Measurements from ENCODE around the gene GPX4. TPM values are rescaled to one million over a fixed set of nuclear protein-coding genes. Genes with fewer than 3 reads are reported as not detected.

GPX4 gene
- total and polyA plus RNA-seq, 2 of the 13 experiments (the other 11 are each of a cell fraction or from before 2014, with no cell fraction given): 535 to 613 TPM

- TF ChIP-seq SKIL (CRISPR knock-in tag; IDR thresholded peaks at IDR 0.05; ENCODE audit: borderline replicate concordance): no peak
- TF ChIP-seq CREB3 (CRISPR knock-in tag; IDR thresholded peaks at IDR 0.05): no peak
- no peak for TF ChIP-seq PRMT3 (CRISPR knock-in tag; IDR thresholded peaks at IDR 0.05; ENCODE audit: borderline replicate concordance, low read depth)
- TF ChIP-seq ZNF770 (CRISPR knock-in tag; IDR thresholded peaks at IDR 0.05): no peak
- TF ChIP-seq KLF16 (CRISPR knock-in tag; IDR thresholded peaks at IDR 0.05): peak in 1 of 2 experiments; percentile 60; a peak in 1 of 4 replicates
- TF ChIP-seq ZMAT3 (CRISPR knock-in tag; conservative IDR thresholded peaks at IDR 0.05): no peak
- TF ChIP-seq ZNF10 (CRISPR knock-in tag; IDR thresholded peaks at IDR 0.05; ENCODE audit: borderline replicate concordance, low read depth): no peak
- TF ChIP-seq ZNF576 (CRISPR knock-in tag; IDR thresholded peaks at IDR 0.05): no peak
- no peak for TF ChIP-seq ZNF562 (CRISPR knock-in tag; IDR thresholded peaks at IDR 0.05; ENCODE audit: borderline replicate concordance)
- TF ChIP-seq ZXDC (CRISPR knock-in tag; IDR thresholded peaks at IDR 0.05): no peak
- no peak for TF ChIP-seq FOXA1 (IDR thresholded peaks at IDR 0.05)
- no peak for TF ChIP-seq FOXA1 (CRISPR knock-in tag; IDR thresholded peaks at IDR 0.05)
- no peak for TF ChIP-seq ZFP82 (CRISPR knock-in tag; IDR thresholded peaks at IDR 0.05; ENCODE audit: borderline replicate concordance)
- TF ChIP-seq SALL2 (CRISPR knock-in tag; IDR thresholded peaks at IDR 0.05): no peak
- TF ChIP-seq ZNF878 (CRISPR knock-in tag; IDR thresholded peaks at IDR 0.05): no peak
- peak; percentile 82 for TF ChIP-seq KAT8 (CRISPR knock-in tag; IDR thresholded peaks at IDR 0.05)
- TF ChIP-seq NKX3-1 (CRISPR knock-in tag; IDR thresholded peaks at IDR 0.05): no peak
- no peak for TF ChIP-seq ZNF839 (CRISPR knock-in tag; IDR thresholded peaks at IDR 0.05; ENCODE audit: borderline replicate concordance)
- no peak for TF ChIP-seq ZNF674 (CRISPR knock-in tag; IDR thresholded peaks at IDR 0.05; ENCODE audit: low read depth)
- no peak for TF ChIP-seq RBM39 (IDR thresholded peaks at IDR 0.05; ENCODE audit: low read depth, low read length, poor library complexity, severe bottlenecking)
- no peak for TF ChIP-seq ZNF746 (CRISPR knock-in tag; IDR thresholded peaks at IDR 0.05)
These were observed 8.7 kb upstream of the GPX4 start, which contains the start of gene POLR2E (continued) for GRCh38 chr19:1094978-1095701.
